Omental fat pad (tissue), 4 donors: ENCODE results near the gene CALCOCO1. TPM values are rescaled to one million over a fixed set of nuclear protein-coding genes. Genes with fewer than 3 reads are reported as not detected.

ENCODE experiments used
- ATAC-seq: fragments of 150-250 bp; one replicate; pipeline ENCODE4 v1.9.1; 2016; ENCODE audit warnings: mild to moderate bottlenecking, moderate library complexity; ENCODE audit not compliant: low FRiP score
- DNase-seq: peaks from one replicate; pipeline ENCODE4 v3.0.0-alpha.2; 2019; ENCODE audit warnings: low spot score
- total RNA-seq, 4 donors: library from RNA; depleted of rRNA; stranded (reverse); fragments of >200 nt; gene quantifications; one replicate each; pipeline ENCODE4 v1.1.0, GENCODE V29; 2016
- TF ChIP-seq, protein P1 (sequence below), 3 donors: fragments of 450-650 bp; IDR thresholded peaks; one replicate each; pipeline ENCODE4 v1.5.1; 2016 to 2017; ENCODE audit warnings: antibody characterized with exemption in 3 of 3, mild to moderate bottlenecking in 3 of 3, moderate library complexity in 2 of 3

Gene CALCOCO1
- total RNA-seq, 4 donors from 2014 or later = 183 to 262 (median 242) TPM

DNA sequence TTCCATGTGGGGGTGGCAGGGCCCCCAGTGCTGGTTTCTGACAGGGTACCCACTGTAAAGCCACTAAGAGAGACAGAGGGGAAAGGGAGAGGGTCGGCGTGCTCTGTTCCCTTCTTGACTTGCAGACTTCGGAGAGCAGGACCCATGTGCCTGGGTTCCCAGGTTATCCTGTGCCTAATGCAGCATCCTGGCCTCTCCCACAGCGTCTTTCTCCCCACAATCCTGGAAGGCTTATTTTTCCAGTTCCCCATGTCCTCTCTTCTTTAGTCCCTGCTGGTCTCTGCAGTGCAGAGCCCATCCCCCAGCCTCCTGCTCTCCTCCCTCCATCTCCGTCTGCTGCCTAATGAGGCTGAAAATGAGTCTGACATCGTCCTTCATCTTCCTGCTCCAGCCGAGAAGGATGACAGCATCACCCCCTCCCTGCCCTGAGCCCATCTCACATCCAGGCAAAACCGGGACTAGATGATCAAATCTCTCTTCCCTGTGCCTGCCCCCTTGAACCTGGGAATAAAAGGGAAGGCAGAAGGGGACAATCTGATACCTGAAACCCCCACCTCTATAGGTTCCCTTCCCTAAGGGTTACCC, 15.1 kb downstream of the CALCOCO1 start:
- DNase-seq (no peak), ATAC-seq (no peak)

DNA sequence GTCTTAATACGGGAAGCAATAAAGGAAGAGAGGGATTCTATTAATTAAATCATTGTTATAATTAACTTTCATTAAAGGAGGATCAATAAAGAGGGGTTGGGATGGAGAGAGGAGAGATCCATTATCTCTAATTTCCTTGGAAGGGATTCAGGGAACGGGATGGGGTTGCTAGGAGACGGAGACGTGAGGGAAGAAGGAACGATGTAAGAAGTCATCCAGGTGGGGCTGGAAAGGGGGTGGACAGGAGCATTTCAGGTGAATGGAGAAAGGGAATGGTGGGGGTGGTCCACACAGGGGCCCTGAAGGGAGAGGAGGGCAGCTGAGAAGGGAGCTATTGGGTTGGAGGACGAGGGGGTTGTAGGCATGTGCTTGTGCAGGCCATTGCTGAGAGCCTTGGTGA, 17.2 kb downstream of the CALCOCO1 start:
- DNase-seq = no peak
- no peak for ATAC-seq
- TF ChIP-seq, protein P1, sequence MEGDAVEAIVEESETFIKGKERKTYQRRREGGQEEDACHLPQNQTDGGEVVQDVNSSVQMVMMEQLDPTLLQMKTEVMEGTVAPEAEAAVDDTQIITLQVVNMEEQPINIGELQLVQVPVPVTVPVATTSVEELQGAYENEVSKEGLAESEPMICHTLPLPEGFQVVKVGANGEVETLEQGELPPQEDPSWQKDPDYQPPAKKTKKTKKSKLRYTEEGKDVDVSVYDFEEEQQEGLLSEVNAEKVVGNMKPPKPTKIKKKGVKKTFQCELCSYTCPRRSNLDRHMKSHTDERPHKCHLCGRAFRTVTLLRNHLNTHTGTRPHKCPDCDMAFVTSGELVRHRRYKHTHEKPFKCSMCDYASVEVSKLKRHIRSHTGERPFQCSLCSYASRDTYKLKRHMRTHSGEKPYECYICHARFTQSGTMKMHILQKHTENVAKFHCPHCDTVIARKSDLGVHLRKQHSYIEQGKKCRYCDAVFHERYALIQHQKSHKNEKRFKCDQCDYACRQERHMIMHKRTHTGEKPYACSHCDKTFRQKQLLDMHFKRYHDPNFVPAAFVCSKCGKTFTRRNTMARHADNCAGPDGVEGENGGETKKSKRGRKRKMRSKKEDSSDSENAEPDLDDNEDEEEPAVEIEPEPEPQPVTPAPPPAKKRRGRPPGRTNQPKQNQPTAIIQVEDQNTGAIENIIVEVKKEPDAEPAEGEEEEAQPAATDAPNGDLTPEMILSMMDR (IDR thresholded peaks at IDR 0.05) = no peak

More for the DNA sequence above, 15.1 kb downstream of the CALCOCO1 start:
- TF ChIP-seq, protein P1 (IDR thresholded peaks at IDR 0.05) = no peak

DNA sequence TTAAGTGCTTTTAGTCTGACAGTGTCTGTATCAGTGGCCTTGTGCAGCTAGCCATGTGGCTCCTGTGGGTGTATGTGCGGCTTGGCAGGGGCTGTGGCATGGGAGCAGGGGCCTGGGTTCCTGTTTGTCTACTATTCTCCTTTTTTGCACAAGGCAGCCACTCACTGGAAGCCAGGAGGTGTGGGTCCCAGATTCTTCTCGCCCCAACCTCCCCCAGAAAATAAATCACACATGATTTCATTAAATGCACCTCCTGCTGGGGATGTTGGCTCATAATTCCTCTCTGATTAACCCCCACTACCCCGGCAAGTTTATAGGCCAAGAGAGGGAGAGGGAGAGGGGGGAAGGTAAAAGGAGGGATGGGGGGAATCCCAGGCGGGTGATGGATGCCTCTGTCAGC, 17.6 kb downstream of the CALCOCO1 start:
- TF ChIP-seq, protein P1 (IDR thresholded peaks at IDR 0.05) = no peak
- DNase-seq (no peak), ATAC-seq (no peak)

DNA sequence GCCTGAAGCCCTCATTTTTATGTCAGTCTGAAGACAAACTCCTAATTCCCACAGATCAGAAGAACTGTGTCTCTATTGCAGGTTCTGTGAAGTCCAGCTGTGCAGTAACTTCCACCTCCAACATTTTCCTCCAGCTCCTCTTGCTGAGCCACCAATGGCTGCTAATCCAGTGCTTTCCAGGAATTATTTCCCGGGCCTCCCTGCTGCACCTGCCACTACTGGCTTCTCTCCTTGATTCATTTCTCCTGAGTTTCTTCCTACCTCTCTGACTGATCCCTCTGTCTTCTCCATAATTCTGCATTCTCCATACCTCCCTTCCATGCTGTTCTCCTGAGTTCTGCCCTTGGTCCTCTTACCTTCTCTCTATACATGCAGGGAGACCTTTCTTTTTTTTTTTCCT, 21.2 kb downstream of the CALCOCO1 start:
- ATAC-seq (no peak), DNase-seq (no peak)
- TF ChIP-seq, protein P1 (IDR thresholded peaks at IDR 0.05) = no peak

DNA sequence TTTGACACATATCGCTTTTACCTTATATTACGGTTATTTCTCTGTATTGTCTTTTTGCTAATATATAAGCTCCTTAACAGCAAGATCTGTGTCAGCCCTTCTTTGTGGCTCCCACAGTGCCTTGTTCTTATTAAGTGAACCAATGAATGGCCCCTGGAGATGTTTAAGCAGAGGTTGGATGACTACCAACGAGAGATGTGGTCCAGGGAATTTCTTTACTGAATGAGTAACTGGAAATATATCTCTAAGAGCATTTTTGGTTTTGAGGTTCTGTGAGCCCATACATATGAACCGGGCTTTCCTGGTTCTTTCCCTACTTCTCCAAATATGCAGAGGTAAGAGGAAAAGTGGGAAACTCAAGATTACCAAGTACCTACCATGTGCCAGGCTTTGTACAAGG, 23.5 kb downstream of the CALCOCO1 start:
- TF ChIP-seq, protein P1 (IDR thresholded peaks at IDR 0.05) = no peak
- DNase-seq (no peak), ATAC-seq (no peak)

DNA sequence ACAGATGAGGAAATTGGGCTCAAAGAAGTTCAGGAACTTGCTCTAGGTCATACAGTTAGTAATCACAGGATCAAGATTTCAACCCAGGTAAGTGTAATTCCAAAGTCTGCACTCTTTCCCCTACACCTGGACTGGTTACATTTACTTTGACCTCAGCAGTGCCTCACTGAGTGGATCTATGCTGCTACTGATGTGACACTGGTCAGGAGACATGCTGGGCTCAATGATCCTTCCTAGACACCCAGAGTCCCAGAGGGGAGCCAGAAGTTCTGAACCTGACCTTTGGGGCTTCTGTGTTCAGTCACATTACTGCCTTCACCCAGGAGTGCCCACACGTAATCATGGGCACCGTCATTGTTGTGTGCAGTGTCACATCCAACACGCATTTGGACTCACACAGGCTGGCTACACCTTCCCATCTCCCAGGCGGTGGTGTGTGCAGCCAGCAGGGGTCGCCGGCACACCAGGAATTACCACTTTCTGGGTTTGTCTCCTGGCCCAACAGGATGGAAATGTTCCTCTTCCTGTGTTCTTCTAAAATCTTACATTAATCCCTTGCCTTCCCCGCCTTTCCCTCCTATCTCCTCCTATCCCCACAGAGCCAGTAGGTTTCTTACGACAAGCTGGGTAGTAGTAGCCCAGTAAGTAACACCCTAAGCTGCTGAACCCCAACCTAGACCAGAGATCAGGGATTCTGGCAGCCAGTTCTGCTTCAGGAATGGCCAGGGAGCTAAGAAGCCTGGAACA, 25.6 kb downstream of the CALCOCO1 start:
- TF ChIP-seq, protein P1 (IDR thresholded peaks at IDR 0.05) = peak in 1 of 3 donors; percentile 64
- DNase-seq = peak; percentile 69
- peak; percentile 70 for ATAC-seq

DNA sequence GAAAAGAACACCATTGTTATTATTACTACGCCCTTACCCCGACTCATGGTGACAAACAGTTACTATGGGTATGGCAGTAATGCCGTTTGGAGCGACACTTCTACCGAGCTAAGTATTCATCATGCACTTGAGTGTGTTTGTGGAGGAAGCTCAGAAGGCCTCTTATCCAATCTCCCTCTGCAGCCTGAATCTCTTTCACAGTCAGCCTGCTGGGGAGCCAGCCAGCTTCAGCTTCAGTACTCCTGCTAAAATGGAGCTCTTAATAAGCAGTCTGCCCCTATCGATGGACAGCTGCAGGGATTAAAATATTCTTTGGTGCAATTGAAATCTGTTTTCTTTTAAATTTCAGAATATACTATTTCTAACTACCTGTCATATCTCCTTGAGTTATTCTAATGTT, 26.7 kb downstream of the CALCOCO1 start:
- TF ChIP-seq, protein P1 (IDR thresholded peaks at IDR 0.05) = no peak
- ATAC-seq (no peak), DNase-seq (no peak)
